C4-2B (cell line): Measurements from ENCODE around the gene SLC6A19.

Experiments used
- H3K27ac ChIP-seq: fragments of 450-650 bp; 2 replicates; pipeline ENCODE4 v1.5.1; 2017
- ZFX ChIP-seq: fragments of 450-650 bp; IDR thresholded peaks from 2 replicates; pipeline ENCODE4 v1.6.1; 2017
- TF ChIP-seq, protein P1 (sequence below): fragments of 450-650 bp; conservative IDR thresholded peaks from 2 replicates; pipeline ENCODE4 v1.5.1; 2017; ENCODE audit warnings: mild to moderate bottlenecking

Gene SLC6A19

DNA sequence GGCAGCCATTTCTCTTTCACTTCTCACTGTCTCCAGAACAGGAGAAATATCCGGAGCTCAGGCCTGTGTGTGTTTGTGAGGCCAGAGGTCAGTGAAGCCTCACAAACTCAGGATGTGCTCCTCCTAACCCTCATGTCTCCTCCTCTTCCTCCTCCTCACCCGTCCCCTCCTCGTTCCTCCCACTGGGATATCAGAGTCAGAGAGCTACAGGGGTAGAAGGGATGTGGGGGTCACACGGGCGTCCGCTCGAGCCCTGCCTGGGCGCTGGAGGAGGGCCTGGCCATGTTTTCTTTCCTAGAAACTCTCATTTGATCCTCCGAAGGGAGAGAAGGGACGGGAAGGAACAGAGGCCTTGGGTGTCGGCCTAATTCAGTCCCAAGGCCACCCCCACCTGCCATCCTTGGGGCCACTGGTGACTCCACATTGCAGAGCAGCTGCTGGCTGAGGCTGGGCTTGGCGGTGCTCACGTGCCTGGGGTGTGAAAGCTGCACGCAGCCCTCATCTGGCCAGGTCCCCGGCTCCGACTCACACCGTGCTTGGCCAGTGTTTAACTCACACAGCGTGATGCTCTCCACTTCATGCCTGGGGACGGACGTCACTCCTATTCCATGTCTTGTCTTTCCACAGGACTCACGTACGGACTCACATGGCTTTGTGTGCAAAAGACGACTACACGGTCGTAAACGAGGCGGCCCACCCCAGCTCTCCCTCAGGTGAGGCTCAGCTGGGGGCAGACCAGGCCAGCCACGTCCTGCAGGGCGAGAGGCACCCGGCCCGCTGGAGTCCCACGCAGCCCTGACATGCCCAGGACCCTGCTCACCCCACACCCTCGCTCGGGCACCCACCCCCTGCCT lies 22.6 kb upstream of the SLC6A19 start:
- TF ChIP-seq, protein P1, sequence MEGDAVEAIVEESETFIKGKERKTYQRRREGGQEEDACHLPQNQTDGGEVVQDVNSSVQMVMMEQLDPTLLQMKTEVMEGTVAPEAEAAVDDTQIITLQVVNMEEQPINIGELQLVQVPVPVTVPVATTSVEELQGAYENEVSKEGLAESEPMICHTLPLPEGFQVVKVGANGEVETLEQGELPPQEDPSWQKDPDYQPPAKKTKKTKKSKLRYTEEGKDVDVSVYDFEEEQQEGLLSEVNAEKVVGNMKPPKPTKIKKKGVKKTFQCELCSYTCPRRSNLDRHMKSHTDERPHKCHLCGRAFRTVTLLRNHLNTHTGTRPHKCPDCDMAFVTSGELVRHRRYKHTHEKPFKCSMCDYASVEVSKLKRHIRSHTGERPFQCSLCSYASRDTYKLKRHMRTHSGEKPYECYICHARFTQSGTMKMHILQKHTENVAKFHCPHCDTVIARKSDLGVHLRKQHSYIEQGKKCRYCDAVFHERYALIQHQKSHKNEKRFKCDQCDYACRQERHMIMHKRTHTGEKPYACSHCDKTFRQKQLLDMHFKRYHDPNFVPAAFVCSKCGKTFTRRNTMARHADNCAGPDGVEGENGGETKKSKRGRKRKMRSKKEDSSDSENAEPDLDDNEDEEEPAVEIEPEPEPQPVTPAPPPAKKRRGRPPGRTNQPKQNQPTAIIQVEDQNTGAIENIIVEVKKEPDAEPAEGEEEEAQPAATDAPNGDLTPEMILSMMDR, result no peak
- no peak for TF ChIP-seq ZFX
- H3K27ac ChIP-seq, result no peak overlapping the region

- no peak for TF ChIP-seq ZFX
- TF ChIP-seq, protein P1, result no peak
- H3K27ac ChIP-seq, result no peak overlapping the region
Observed at GRCh38 chr5:1179383-1179715, 22.0 kb upstream of the SLC6A19 start.

DNA sequence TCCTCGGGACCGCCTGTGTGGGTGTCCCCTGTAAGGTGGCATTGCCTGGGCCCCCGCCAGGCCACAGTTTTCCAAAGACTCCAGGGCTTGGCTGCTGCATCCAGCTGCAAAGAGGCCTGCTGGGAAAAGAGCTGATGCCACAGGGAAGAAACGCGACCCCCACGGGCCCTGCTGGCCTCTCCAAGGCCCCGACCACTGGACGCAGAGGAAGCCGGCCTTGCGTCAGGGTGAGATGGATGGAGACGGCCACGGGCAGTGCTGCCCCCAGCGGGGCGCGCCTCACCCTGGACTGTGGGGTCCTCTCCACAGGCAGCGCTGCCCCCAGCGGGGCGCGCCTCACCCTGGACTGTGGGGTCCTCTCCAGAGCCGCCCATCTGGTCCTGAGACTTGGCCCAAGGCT lies 21.3 kb upstream of the SLC6A19 start:
- H3K27ac ChIP-seq, result no peak overlapping the region
- TF ChIP-seq ZFX, result no peak
- TF ChIP-seq, protein P1, result no peak

GRCh38 chr5:1180841-1181271 lies 20.5 kb upstream of the SLC6A19 start:
- H3K27ac ChIP-seq, result no peak overlapping the region
- TF ChIP-seq ZFX, result no peak
- TF ChIP-seq, protein P1, result no peak

- H3K27ac ChIP-seq, result no peak overlapping the region
- no peak for TF ChIP-seq ZFX
- TF ChIP-seq, protein P1, result no peak
Observed at GRCh38 chr5:1181451-1182359, 19.7 kb upstream of the SLC6A19 start.

DNA sequence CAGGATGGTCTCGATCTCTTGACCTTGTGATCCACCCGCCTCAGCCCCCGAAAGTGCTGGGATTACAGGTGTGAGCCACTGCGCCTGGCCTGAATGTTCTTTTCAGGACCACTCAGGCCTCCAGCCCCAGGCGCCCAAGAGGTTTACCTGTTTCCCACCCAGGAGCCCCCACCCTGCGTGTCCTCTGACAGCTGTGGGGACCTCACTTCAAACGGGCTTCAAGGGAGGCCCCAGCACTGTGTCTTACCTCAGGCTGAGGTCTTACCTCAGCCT lies 19.1 kb upstream of the SLC6A19 start:
- TF ChIP-seq ZFX, result no peak
- TF ChIP-seq, protein P1, result no peak

More for the DNA sequence above, 19.1 kb upstream of the SLC6A19 start:
- H3K27ac ChIP-seq, result no peak overlapping the region
